PC-3 (cell line): ENCODE data around the gene ALG14. TPM values are rescaled to one million over a fixed set of nuclear protein-coding genes. Genes with fewer than 3 reads are reported as not detected.

ENCODE experiments used
- ATAC-seq: fragments of 200-7000 bp; cut with Tn5 transposase; 2 replicates; pipeline ENCODE4 v1.9.1; 2020; ENCODE audit warnings: mild to moderate bottlenecking, moderate library complexity
- BruUV-seq: library from RNA; stranded (reverse); fragments of 400-500 nt; replicated peaks from 2 replicates; lab custom pipeline; 2021; lab: Mats Ljungman, UMichigan
- CTCF ChIA-PET: fragments of 300-600 bp; sonication (Branson Sonifier 250); formaldehyde crosslinking; loops from one replicate; lab custom pipeline; 2022; ENCODE audit warnings: antibody characterized with exemption; lab: Charles Lee
- POLR2A ChIA-PET: fragments of 300-600 bp; sonication (Branson Sonifier 250); formaldehyde crosslinking; loops from one replicate; lab custom pipeline; 2022; ENCODE audit warnings: antibody characterized with exemption; ENCODE audit not compliant: unreplicated experiment; lab: Charles Lee
- DNase-seq: peaks from one replicate; pipeline ENCODE4 v3.0.0-alpha.2; 2015
- H2AFZ ChIP-seq: fragments of 300-600 bp; sonication (generic); 2 replicates; pipeline ENCODE4 v1.6.0; 2016; ENCODE audit warnings: antibody characterized with exemption, low read length
- H3F3A ChIP-seq: fragments of 300-600 bp; sonication (generic); one replicate; pipeline ENCODE4 v1.6.0; 2017; ENCODE audit warnings: antibody characterized with exemption, low read length, control low read depth, mild to moderate bottlenecking; ENCODE audit not compliant: unreplicated experiment
- H3K27ac ChIP-seq: fragments of 300-600 bp; sonication (generic); 2 replicates; pipeline ENCODE4 v1.5.1; 2016; ENCODE audit warnings: mild to moderate bottlenecking, low read length
- H3K27me3 ChIP-seq: fragments of 300-600 bp; sonication (generic); 2 replicates; pipeline ENCODE4 v1.6.1; 2016; ENCODE audit warnings: low read length, mixed read lengths
- H3K36me3 ChIP-seq: fragments of 300-600 bp; sonication (generic); 2 replicates; pipeline ENCODE4 v1.6.1; 2016; ENCODE audit warnings: low read depth, mixed run types, low read length, mixed read lengths
- H3K4me1 ChIP-seq: fragments of 300-600 bp; sonication (generic); 2 replicates; pipeline ENCODE4 v1.5.1; 2016; ENCODE audit warnings: low read length; ENCODE audit not compliant: insufficient read depth
- H3K4me2 ChIP-seq: fragments of 300-600 bp; sonication (generic); 2 replicates; pipeline ENCODE4 v1.6.0; 2016; ENCODE audit warnings: low read length
- H3K4me3 ChIP-seq: fragments of 300-600 bp; sonication (generic); 2 replicates; pipeline ENCODE4 v1.5.1; 2016; ENCODE audit warnings: mild to moderate bottlenecking, low read length, mixed read lengths
- H3K79me2 ChIP-seq: fragments of 300-600 bp; sonication (generic); 2 replicates; pipeline ENCODE4 v1.6.1; 2017; ENCODE audit warnings: low read length, mixed read lengths
- H3K9ac ChIP-seq: fragments of 300-600 bp; sonication (generic); 2 replicates; pipeline ENCODE4 v1.6.0; 2016; ENCODE audit warnings: mild to moderate bottlenecking, low read length
- H3K9me2 ChIP-seq: fragments of 300-600 bp; sonication (generic); replicated peaks from 2 replicates; pipeline ENCODE4 v1.6.1; 2016; ENCODE audit warnings: mixed run types, low read length, mixed read lengths
- H3K9me3 ChIP-seq: fragments of 300-600 bp; sonication (generic); 2 replicates; pipeline ENCODE4 v1.6.1; 2016; ENCODE audit warnings: low read length, mixed read lengths
- H4K20me1 ChIP-seq: fragments of 300-600 bp; sonication (generic); 2 replicates; pipeline ENCODE4 v1.6.1; 2016; ENCODE audit warnings: low read length, mixed read lengths
- CTCF ChIP-seq: fragments of 300-600 bp; sonication (generic); conservative IDR thresholded peaks from 2 replicates; pipeline ENCODE4 v1.5.1; 2017; ENCODE audit warnings: antibody characterized with exemption, low read depth, mild to moderate bottlenecking, low read length
- EZH2 ChIP-seq: fragments of 300-600 bp; sonication (generic); IDR thresholded peaks from one replicate; pipeline ENCODE4 v1.6.1; 2017; ENCODE audit warnings: antibody characterized with exemption, mild to moderate bottlenecking, low read length; ENCODE audit not compliant: unreplicated experiment
- EZH2phosphoT487 ChIP-seq: fragments of 300-600 bp; sonication (generic); IDR thresholded peaks from 2 replicates; pipeline ENCODE4 v1.6.1; 2018; ENCODE audit warnings: mild to moderate bottlenecking, antibody characterized with exemption, low read length, borderline replicate concordance
- intact Hi-C: fragments of 100-400 bp; cut with micrococcal nuclease; formaldehyde crosslinking; loops from 2 replicates; pipeline ENCODE4 v1.9.0; 2023
- total RNA-seq: library from RNA; depleted of rRNA; stranded (reverse); fragments of >200 nt; gene quantifications from 2 replicates; pipeline ENCODE4 v1.2.3, GENCODE V29; 2014

Gene ALG14
- total RNA-seq, 1 experiment from 2014 or later = 3.4 TPM

- H3F3A ChIP-seq = no peaks in the 10 kb centered on the region
- no peaks in the 10 kb centered on the region for H3K36me3 ChIP-seq
- intact Hi-C loops = no loop called here
- no peak overlapping the region for H3K4me3 ChIP-seq
- no peak for DNase-seq
- no peak overlapping the region for H2AFZ ChIP-seq
- no peaks in the 10 kb centered on the region for H3K4me1 ChIP-seq
- H3K4me2 ChIP-seq = no peak overlapping the region
- no peak overlapping the region for H3K27ac ChIP-seq
- H4K20me1 ChIP-seq = no peaks in the 10 kb centered on the region
- BruUV-seq = no TSS peak
- ChIA-PET POLR2A (no interaction called here), CTCF (no interaction called here)
- TF ChIP-seq CTCF (no peak), EZH2 (no peak), EZH2phosphoT487 (no peak)
- no peaks in the 10 kb centered on the region for H3K9me3 ChIP-seq
- ATAC-seq = no peak
- H3K79me2 ChIP-seq = no peaks in the 10 kb centered on the region
- no peaks in the 10 kb centered on the region for H3K9me2 ChIP-seq
- H3K27me3 ChIP-seq = no peaks in the 10 kb centered on the region
- no peak overlapping the region for H3K9ac ChIP-seq
Observed at GRCh38 chr1:95007687-95008086, 65.1 kb downstream of the ALG14 start.

GRCh38 chr1:95006681-95007080, 66.1 kb downstream of the ALG14 start:
- ATAC-seq = no peak
- H3K36me3 ChIP-seq = no peaks in the 10 kb centered on the region
- no peaks in the 10 kb centered on the region for H3K9me3 ChIP-seq
- H3K4me3 ChIP-seq = no peak overlapping the region
- H2AFZ ChIP-seq = no peak overlapping the region
- H4K20me1 ChIP-seq = no peaks in the 10 kb centered on the region
- H3K27ac ChIP-seq = no peak overlapping the region
- CTCF ChIA-PET = no interaction called here
- no peak overlapping the region for H3K9ac ChIP-seq
- H3K4me2 ChIP-seq = no peak overlapping the region
- TF ChIP-seq EZH2phosphoT487 = no peak
- no peak for TF ChIP-seq CTCF
- no peak for TF ChIP-seq EZH2
- no peaks in the 10 kb centered on the region for H3K9me2 ChIP-seq
- no peaks in the 10 kb centered on the region for H3K4me1 ChIP-seq
- no TSS peak for BruUV-seq
- no peaks in the 10 kb centered on the region for H3F3A ChIP-seq
- intact Hi-C loops = no loop called here
- no peak for DNase-seq
- H3K79me2 ChIP-seq = no peaks in the 10 kb centered on the region
- no peaks in the 10 kb centered on the region for H3K27me3 ChIP-seq
- POLR2A ChIA-PET = no interaction called here

GRCh38 chr1:95005584-95005983, 67.2 kb downstream of the ALG14 start:
- Histone ChIP-seq H3K79me2 (no peaks in the 10 kb centered on the region), H3K4me1 (no peaks in the 10 kb centered on the region), H3K9ac (no peak overlapping the region), H3K4me3 (no peak overlapping the region), H3F3A (no peaks in the 10 kb centered on the region), H3K27me3 (no peaks in the 10 kb centered on the region), H3K9me3 (no peaks in the 10 kb centered on the region), H4K20me1 (no peaks in the 10 kb centered on the region), H3K4me2 (no peak overlapping the region), H3K27ac (no peak overlapping the region), H3K36me3 (no peaks in the 10 kb centered on the region), H2AFZ (no peak overlapping the region), H3K9me2 (no peaks in the 10 kb centered on the region)
- intact Hi-C loops = no loop called here
- no peak for DNase-seq
- BruUV-seq = no TSS peak
- CTCF ChIA-PET = no interaction called here
- no peak for ATAC-seq
- POLR2A ChIA-PET = no interaction called here
- TF ChIP-seq EZH2phosphoT487 (no peak), EZH2 (no peak), CTCF (no peak)
